Astrocyte (in vitro differentiated cells and primary cell): ENCODE measurements around the gene PEX3. TPM values are rescaled to one million over a fixed set of nuclear protein-coding genes. Genes with fewer than 3 reads are reported as not detected.

ENCODE experiments used
- DNase-seq: peaks from one replicate; pipeline ENCODE4 v3.0.0-alpha.2; 2010; ENCODE audit warnings: low read depth
- FAIRE-seq: peaks from 2 replicates; lab custom pipeline; 2011; peaks lifted over from hg19 to GRCh38; lab: Jason Lieb, UNC
- H2AFZ ChIP-seq: 2 replicates; pipeline ENCODE4 v1.6.0; 2012; ENCODE audit warnings: low read depth, low read length, inconsistent platforms
- H3K27ac ChIP-seq: 2 replicates; pipeline ENCODE4 v1.5.1; 2011; ENCODE audit warnings: low read depth, low read length, inconsistent platforms
- H3K27me3 ChIP-seq: 2 replicates; pipeline ENCODE4 v1.6.0; 2011; ENCODE audit warnings: low read length, inconsistent platforms; ENCODE audit not compliant: insufficient read depth
- H3K36me3 ChIP-seq: 2 replicates; pipeline ENCODE4 v1.5.1; 2011; ENCODE audit warnings: low read length, inconsistent platforms; ENCODE audit not compliant: insufficient read depth
- H3K4me1 ChIP-seq: 2 replicates; pipeline ENCODE4 v1.5.1; 2011; ENCODE audit warnings: low read length, inconsistent platforms; ENCODE audit not compliant: insufficient read depth
- H3K4me2 ChIP-seq: 2 replicates; pipeline ENCODE4 v1.6.0; 2012; ENCODE audit warnings: low read length, inconsistent platforms
- H3K4me3 ChIP-seq: 2 replicates; pipeline ENCODE4 v1.5.1; 2011; ENCODE audit warnings: low read depth, mild to moderate bottlenecking, low read length, inconsistent platforms; ENCODE audit not compliant: insufficient read depth
- H3K79me2 ChIP-seq: 2 replicates; pipeline ENCODE4 v1.6.0; 2012; ENCODE audit warnings: mild to moderate bottlenecking, low read length, inconsistent platforms; ENCODE audit not compliant: insufficient read depth
- H3K9ac ChIP-seq: 2 replicates; pipeline ENCODE4 v1.6.0; 2012; ENCODE audit warnings: mild to moderate bottlenecking, low read length, inconsistent platforms
- H3K9me3 ChIP-seq: 2 replicates; pipeline ENCODE4 v1.5.1; 2012; ENCODE audit warnings: low read depth, mild to moderate bottlenecking, low read length, inconsistent platforms; ENCODE audit not compliant: insufficient read depth
- H4K20me1 ChIP-seq: 2 replicates; pipeline ENCODE4 v1.6.0; 2012; ENCODE audit warnings: low read length, inconsistent platforms; ENCODE audit not compliant: insufficient read depth
- H3K27ac Mint-ChIP-seq: one replicate; pipeline ENCODE4 v1.8.0; 2021; ENCODE audit warnings: mild to moderate bottlenecking, mixed read lengths; ENCODE audit not compliant: unreplicated experiment
- H3K27me3 Mint-ChIP-seq: one replicate; pipeline ENCODE4 v1.8.0; 2021; ENCODE audit warnings: low read depth, mixed read lengths; ENCODE audit not compliant: unreplicated experiment
- H3K36me3 Mint-ChIP-seq: one replicate; pipeline ENCODE4 v1.8.0; 2021; ENCODE audit warnings: low read depth, mixed read lengths; ENCODE audit not compliant: unreplicated experiment
- H3K4me1 Mint-ChIP-seq: one replicate; pipeline ENCODE4 v1.8.0; 2021; ENCODE audit warnings: low read depth, mixed read lengths; ENCODE audit not compliant: unreplicated experiment
- H3K4me3 Mint-ChIP-seq: one replicate; pipeline ENCODE4 v1.8.0; 2021; ENCODE audit warnings: mild to moderate bottlenecking, moderate library complexity, mixed read lengths; ENCODE audit not compliant: unreplicated experiment
- H3K9me3 Mint-ChIP-seq: one replicate; pipeline ENCODE4 v1.8.0; 2021; ENCODE audit warnings: mild to moderate bottlenecking, mixed read lengths; ENCODE audit not compliant: unreplicated experiment
- CTCF ChIP-seq: IDR thresholded peaks from 2 replicates; pipeline ENCODE4 v1.5.1; 2011; ENCODE audit warnings: low read depth, mild to moderate bottlenecking, inconsistent platforms, low read length, moderate library complexity; ENCODE audit not compliant: insufficient read depth
- EZH2 ChIP-seq: IDR thresholded peaks from 2 replicates; pipeline ENCODE4 v1.6.1; 2012; ENCODE audit warnings: mild to moderate bottlenecking, low read length, inconsistent platforms; ENCODE audit not compliant: insufficient read depth
- total RNA-seq: library from RNA; stranded (reverse); gene quantifications from 2 replicates; pipeline ENCODE4 v1.2.1, GENCODE V29; 2021

Gene PEX3
- total RNA-seq, 1 donor from 2014 or later: 14.2 TPM

DNA sequence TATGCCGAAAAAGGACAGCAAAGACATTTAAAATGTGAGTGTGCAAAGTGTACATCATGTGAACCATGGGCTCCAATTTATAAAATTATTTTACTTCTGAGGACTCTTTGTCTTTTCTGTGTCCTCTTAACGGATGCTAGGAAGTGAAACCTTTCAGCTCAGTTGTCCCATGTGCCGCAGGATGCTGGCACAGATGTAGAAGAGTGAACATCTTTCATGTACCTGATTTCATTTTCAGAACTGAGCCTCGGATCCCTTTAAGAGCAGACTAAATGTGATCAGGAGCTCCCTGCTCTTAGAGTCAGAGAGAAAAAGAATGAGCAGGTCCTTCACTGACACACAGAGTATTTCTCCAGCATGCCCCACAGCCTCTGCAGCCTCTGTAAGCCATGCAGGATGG lies 88.5 kb downstream of the PEX3 start:
- no peak overlapping the region for H3K4me3 Mint-ChIP-seq

GRCh38 chr6:143539734-143540133 lies 89.1 kb downstream of the PEX3 start:
- peaks cover 34% of the 10 kb centered on the region for H3K27me3 Mint-ChIP-seq
- DNase-seq (no peak), FAIRE-seq (no peak)

More for the DNA sequence above, 88.5 kb downstream of the PEX3 start:
- peaks cover 4% of the 10 kb centered on the region for H3K4me1 ChIP-seq
- H3K4me3 ChIP-seq: no peak overlapping the region
- no peaks in the 10 kb centered on the region for H3K36me3 ChIP-seq
- H3K4me1 Mint-ChIP-seq: no peaks in the 10 kb centered on the region
- TF ChIP-seq EZH2 (no peak), CTCF (no peak)
- no peaks in the 10 kb centered on the region for H3K9me3 ChIP-seq
- H2AFZ ChIP-seq: no peak overlapping the region
- H3K9me3 Mint-ChIP-seq: no peaks in the 10 kb centered on the region
- FAIRE-seq (no peak), DNase-seq (no peak)
- peaks cover 9% of the 10 kb centered on the region for H3K79me2 ChIP-seq
- no peak overlapping the region for H3K4me2 ChIP-seq
- no peaks in the 10 kb centered on the region for H3K36me3 Mint-ChIP-seq
- no peak overlapping the region for H3K9ac ChIP-seq
- peaks cover 35% of the 10 kb centered on the region for H3K27me3 Mint-ChIP-seq
- no peak overlapping the region for H3K27ac Mint-ChIP-seq
- H3K27ac ChIP-seq: no peak overlapping the region
- H3K27me3 ChIP-seq: no peaks in the 10 kb centered on the region
- H4K20me1 ChIP-seq: no peaks in the 10 kb centered on the region

More at GRCh38 chr6:143539734-143540133, 89.1 kb downstream of the PEX3 start:
- no peak for TF ChIP-seq EZH2
- TF ChIP-seq CTCF: no peak
- H4K20me1 ChIP-seq: no peaks in the 10 kb centered on the region
- H2AFZ ChIP-seq: no peak overlapping the region
- H3K4me1 Mint-ChIP-seq: no peaks in the 10 kb centered on the region
- H3K27ac ChIP-seq: no peak overlapping the region
- H3K36me3 ChIP-seq: no peaks in the 10 kb centered on the region
- no peaks in the 10 kb centered on the region for H3K9me3 Mint-ChIP-seq
- H3K9ac ChIP-seq: no peak overlapping the region
- peak overlapping the region; percentile 12 for H3K27ac Mint-ChIP-seq
- H3K9me3 ChIP-seq: no peaks in the 10 kb centered on the region
- H3K79me2 ChIP-seq: peaks cover 9% of the 10 kb centered on the region
- no peak overlapping the region for H3K4me3 ChIP-seq
- H3K27me3 ChIP-seq: no peaks in the 10 kb centered on the region
- no peaks in the 10 kb centered on the region for H3K36me3 Mint-ChIP-seq
- H3K4me3 Mint-ChIP-seq: no peak overlapping the region
- H3K4me1 ChIP-seq: peaks cover 4% of the 10 kb centered on the region
- no peak overlapping the region for H3K4me2 ChIP-seq
